Thyroid gland (tissue), 4 donors: ENCODE measurements around the gene XRCC3. TPM values are rescaled to one million over a fixed set of nuclear protein-coding genes. Genes with fewer than 3 reads are reported as not detected.

Experiments
- DNase-seq, 2 donors: peaks; one replicate each; pipeline ENCODE4 v3.0.0-alpha.2; 2019
- H3K27ac ChIP-seq, 3 donors: fragments of 200-600 bp; sonication (generic); 1 replicate in 2 of 3; 2 replicates in 1 of 3; pipeline ENCODE4 v1.5.1; 2016 to 2019; ENCODE audit warnings: mild to moderate bottlenecking in 1 of 3, moderate library complexity in 1 of 3
- H3K27me3 ChIP-seq: fragments of 200-600 bp; sonication (generic); one replicate; pipeline ENCODE4 v1.5.1; 2019
- H3K36me3 ChIP-seq, 2 donors: fragments of 200-600 bp; sonication (generic); one replicate each; pipeline ENCODE4 v1.5.1; 2016 to 2019
- H3K4me1 ChIP-seq, 2 donors: fragments of 200-600 bp; sonication (generic); one replicate each; pipeline ENCODE4 v1.5.1; 2017 to 2019
- H3K4me3 ChIP-seq, 3 donors: fragments of 200-600 bp; sonication (generic); replicated peaks in 1 of 3; 1 replicate in 2 of 3; 2 replicates in 1 of 3; pipeline ENCODE4 v1.5.1; 2016; ENCODE audit warnings: mild to moderate bottlenecking in 1 of 3
- H3K9me3 ChIP-seq: fragments of 200-600 bp; sonication (generic); one replicate; pipeline ENCODE4 v1.5.1; 2017
- CTCF ChIP-seq, 6 experiments: fragments of 200-600 bp in 3 of 6; fragments of 450-650 bp in 3 of 6; sonication (generic) in 3 of 6; IDR thresholded peaks; one replicate each; pipeline ENCODE4 v1.5.1; 2016 to 2019; ENCODE audit warnings: antibody characterized with exemption in 6 of 6, mild to moderate bottlenecking in 2 of 6, inconsistent platforms in 1 of 6, moderate library complexity in 1 of 6
- POLR2A ChIP-seq, 2 donors: fragments of 450-650 bp; IDR thresholded peaks; one replicate each; pipeline ENCODE4 v1.6.1; 2017; ENCODE audit warnings: antibody characterized with exemption in 2 of 2, mild to moderate bottlenecking in 2 of 2, moderate library complexity in 1 of 2
- WGBS, 2 donors: methylation state at CpG; one replicate each; pipeline ENCODE4 v1.1.5; 2017; 5-methylcytosine and 5-hydroxymethylcytosine counted together
- intact Hi-C: fragments of 100-400 bp; cut with DNase I; formaldehyde crosslinking; loops from one replicate; pipeline ENCODE4 v1.15.1; 2023
- total RNA-seq, 4 donors: library from RNA; depleted of rRNA; stranded (reverse); fragments of >200 nt; gene quantifications; one replicate each; pipeline ENCODE4 v1.2.3, GENCODE V29; 2016

Gene XRCC3
- total RNA-seq, 4 donors from 2014 or later, result 3.3 to 15.7 (median 7.9) TPM

- TF ChIP-seq CTCF (IDR thresholded peaks at IDR 0.05), result no peak
- TF ChIP-seq POLR2A (IDR thresholded peaks at IDR 0.05), result no peak
- Histone ChIP-seq H3K9me3 (no peaks in the 10 kb centered on the region), H3K27me3 (no peaks in the 10 kb centered on the region), H3K4me1 (peaks cover 24 to 36% of the 10 kb centered on the region in 2 donors), H3K4me3 (no peak overlapping the region), H3K27ac (peak overlapping the region in 2 of 3 donors; percentile 1 to 86), H3K36me3 (peaks cover 50 to 51% of the 10 kb centered on the region in 2 donors)
- intact Hi-C loops, result no loop called here
- WGBS, 2 donors, result 92 to 95% methylated on average over 23 of the region's 23 CpGs
- DNase-seq, result no peak
Observed at GRCh38 chr14:103734081-103734888, 19.0 kb upstream of the XRCC3 start.

- intact Hi-C loops, result no loop called here
- no peak for TF ChIP-seq POLR2A (IDR thresholded peaks at IDR 0.05)
- no peak for TF ChIP-seq CTCF (IDR thresholded peaks at IDR 0.05)
- H3K4me1 ChIP-seq, result peaks cover 24 to 42% of the 10 kb centered on the region in 2 donors
Observed at GRCh38 chr14:103733651-103734050, 18.4 kb upstream of the XRCC3 start.

DNA sequence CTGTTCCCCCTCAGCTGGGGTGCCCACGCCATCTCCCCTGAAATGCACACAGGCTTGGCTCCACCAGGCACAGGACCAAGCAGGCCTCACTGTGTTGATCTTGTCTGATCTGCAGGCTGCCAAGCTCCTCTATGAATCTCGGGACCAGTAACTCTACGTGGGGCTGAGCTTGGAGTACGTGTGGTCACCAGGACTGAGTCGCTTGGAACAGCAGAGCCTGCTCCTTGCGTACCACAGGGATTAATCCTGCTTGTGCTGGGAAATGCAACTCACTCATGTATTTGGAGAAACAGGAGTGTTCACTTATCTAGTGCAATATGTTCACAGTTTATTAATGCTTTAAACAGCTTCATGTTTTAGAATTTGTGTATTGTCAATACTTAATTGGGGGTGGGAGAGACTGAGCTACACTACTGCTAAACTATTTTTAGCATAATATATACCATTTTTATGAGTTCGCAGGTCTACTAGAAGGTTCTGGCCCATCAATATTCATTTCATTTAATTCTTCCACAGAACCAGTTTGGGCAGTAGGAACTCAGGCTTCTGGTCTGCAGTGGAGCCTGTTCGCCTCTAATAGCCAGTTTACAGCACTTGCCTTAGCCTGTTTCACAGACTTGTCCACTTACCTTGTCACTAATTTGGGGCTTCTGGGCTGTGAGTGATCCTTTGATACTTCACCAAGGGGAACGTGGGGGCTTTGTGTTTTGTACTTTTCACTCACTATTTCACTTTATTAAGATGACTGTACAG lies 17.8 kb upstream of the XRCC3 start:
- no peak for DNase-seq
- TF ChIP-seq CTCF (IDR thresholded peaks at IDR 0.05) (no peak), POLR2A (IDR thresholded peaks at IDR 0.05) (no peak)
- WGBS, 2 donors, result 84 to 92% methylated on average over 8 to 9 of the region's 9 CpGs
- intact Hi-C loops, result no loop called here
- peaks cover 39 to 40% of the 10 kb centered on the region in 2 donors for H3K36me3 ChIP-seq
- H3K9me3 ChIP-seq, result no peaks in the 10 kb centered on the region
- H3K27ac ChIP-seq, result peak overlapping the region in 1 of 3 donors; percentile 10
- H3K4me1 ChIP-seq, result peaks cover 28 to 48% of the 10 kb centered on the region in 2 donors
- H3K27me3 ChIP-seq, result no peaks in the 10 kb centered on the region
- no peak overlapping the region for H3K4me3 ChIP-seq

More at GRCh38 chr14:103733651-103734050, 18.4 kb upstream of the XRCC3 start:
- WGBS, 2 donors, result 91 to 92% methylated on average over 14 of the region's 14 CpGs
- H3K27ac ChIP-seq, result peak overlapping the region in 1 of 3 donors; percentile 1
- no peaks in the 10 kb centered on the region for H3K9me3 ChIP-seq
- H3K27me3 ChIP-seq, result no peaks in the 10 kb centered on the region
- peaks cover 45 to 46% of the 10 kb centered on the region in 2 donors for H3K36me3 ChIP-seq
- no peak overlapping the region for H3K4me3 ChIP-seq
- no peak for DNase-seq

GRCh38 chr14:103731916-103732867 lies 16.9 kb upstream of the XRCC3 start:
- WGBS, 2 donors, result 82 to 90% methylated on average over 10 to 21 of the region's 24 CpGs
- no peak for DNase-seq
- H3K36me3 ChIP-seq, result peaks cover 31 to 32% of the 10 kb centered on the region in 2 donors

More at GRCh38 chr14:103731916-103732867, 16.9 kb upstream of the XRCC3 start:
- H3K4me1 ChIP-seq, result peaks cover 30 to 51% of the 10 kb centered on the region in 2 donors
- intact Hi-C loops, result no loop called here
- no peak overlapping the region for H3K27ac ChIP-seq
- H3K27me3 ChIP-seq, result no peaks in the 10 kb centered on the region
- H3K4me3 ChIP-seq, result no peak overlapping the region
- H3K9me3 ChIP-seq, result no peaks in the 10 kb centered on the region
- TF ChIP-seq CTCF (IDR thresholded peaks at IDR 0.05) (no peak), POLR2A (IDR thresholded peaks at IDR 0.05) (no peak)
